ENCODE data around the gene ALPI. TPM values are rescaled to one million over a fixed set of nuclear protein-coding genes. Genes with fewer than 3 reads are reported as not detected.

Gene ALPI
- total RNA-seq, 1 experiment from 2014 or later, result not detected

GRCh38 chr2:232447091-232447620 lies 8.8 kb upstream of the ALPI start:
- RAD21 ChIA-PET (ENCODE audit: low non-redundant PET in 1 of 2, low total read pairs in 2 of 2, uncharacterized antibody in 2 of 2, unreplicated experiment in 2 of 2), result interaction anchor here in 1 of 2 experiments (1.1 to 1.2 kb wide), 2 partner anchors 73 to 75 kb away, joined by 3 read pairs; partner anchors contain the start of gene PRSS56
- no peak overlapping the region for H2AFZ ChIP-seq (ENCODE audit: low read depth, low read length, poor library complexity, severe bottlenecking)
- H4K20me1 ChIP-seq (ENCODE audit: insufficient read depth), result no peaks in the 10 kb centered on the region
- no peaks in the 10 kb centered on the region for H3K36me3 ChIP-seq (ENCODE audit: control insufficient read depth in 1 of 2, insufficient read depth in 2 of 2, low read length in 2 of 2)
- TF ChIP-seq POLR2A (IDR thresholded peaks at IDR 0.05; ENCODE audit: borderline replicate concordance, extremely low read depth, insufficient read depth, insufficient read length) (no peak), CEBPB (IDR thresholded peaks at IDR 0.05; ENCODE audit: low read depth) (no peak), REST (IDR thresholded peaks at IDR 0.05; ENCODE audit: low read depth) (no peak), TCF7L2 (IDR thresholded peaks at IDR 0.05; ENCODE audit: borderline replicate concordance, extremely low read depth, insufficient read depth, insufficient read length) (no peak), RAD21 (IDR thresholded peaks at IDR 0.05; ENCODE audit: low read depth) (no peak), EZH2 (IDR thresholded peaks at IDR 0.05) (no peak), EZH2phosphoT487 (IDR thresholded peaks at IDR 0.05; ENCODE audit: borderline replicate concordance) (no peak), SIN3A (IDR thresholded peaks at IDR 0.05; ENCODE audit: low read depth) (no peak), SRF (IDR thresholded peaks at IDR 0.05; ENCODE audit: low read depth) (no peak), FOSL1 (IDR thresholded peaks at IDR 0.05; ENCODE audit: low read depth) (no peak), MAX (IDR thresholded peaks at IDR 0.05) (no peak), CBX3 (IDR thresholded peaks at IDR 0.05; ENCODE audit: low read depth) (no peak), POLR2AphosphoS5 (IDR thresholded peaks at IDR 0.05; ENCODE audit: low read depth, low read length) (no peak), YY1 (IDR thresholded peaks at IDR 0.05; ENCODE audit: extremely low read depth, insufficient replicate concordance, low read depth, low read length) (no peak), ELF1 (IDR thresholded peaks at IDR 0.05; ENCODE audit: borderline replicate concordance, low read depth) (no peak), SP1 (IDR thresholded peaks at IDR 0.05; ENCODE audit: low read depth) (no peak), JUND (IDR thresholded peaks at IDR 0.05) (no peak), ZNF274 (IDR thresholded peaks at IDR 0.05; ENCODE audit: low read depth, low read length) (no peak)
- POLR2A ChIA-PET, result no interaction called here
- no peak overlapping the region for H3K4me2 ChIP-seq (ENCODE audit: low read length)
- H3K79me2 ChIP-seq (ENCODE audit: insufficient read depth, low read length), result no peaks in the 10 kb centered on the region
- H3K4me1 ChIP-seq (ENCODE audit: control insufficient read depth in 1 of 2, insufficient read depth in 2 of 2, low read length in 2 of 2), result peaks cover 0 to 10% of the 10 kb centered on the region in 2 experiments; a peak in 2 of 4 replicates
- H3K27ac ChIP-seq (ENCODE audit: low read depth, low read length), result no peak overlapping the region
- CTCF ChIA-PET, result interaction anchor here (0.9 to 1.6 kb wide), 3 partner anchors 10 to 75 kb away, joined by 3 to 5 read pairs (median 3); partner anchors contain the start of gene PRSS56
- no peaks in the 10 kb centered on the region for H3K27me3 ChIP-seq (ENCODE audit: insufficient read depth, low read length)
- H3K9me3 ChIP-seq (ENCODE audit: control insufficient read depth in 1 of 2, insufficient read depth in 1 of 2, low read depth in 1 of 2, low read length in 2 of 2), result no peaks in the 10 kb centered on the region
- H3K9me2 ChIP-seq (ENCODE audit: insufficient read depth), result no peaks in the 10 kb centered on the region
- ATAC-seq (no peak), DNase-seq (ENCODE audit: low read depth, low spot score) (no peak)
- intact Hi-C loops (cut with micrococcal nuclease), result no loop called here
- BruUV-seq (replicated peaks), result no TSS peak
- no peak overlapping the region for H3K4me3 ChIP-seq (replicated peaks in 1 of 2; ENCODE audit: low read depth in 1 of 2, low read length in 2 of 2)
- no peak overlapping the region for H3K9ac ChIP-seq (ENCODE audit: low read length)

All from HCT116 (cell line).